HG02885 (cell line): ENCODE results near the gene IL9R.
"Not testable (repeated sequence)": the region's sequence is repeated elsewhere in the genome, so short reads cannot be mapped to it uniquely, and the experiment has no call there.

Source experiments
- ATAC-seq: cut with Tn5 transposase; IDR thresholded peaks from one replicate; pipeline ENCODE4 v1.9.1; 2021; ENCODE audit warnings: mild to moderate bottlenecking; ENCODE audit not compliant: unreplicated experiment, poor library complexity

IL9R gene

GRCh38 chrX:156028653-156029237, 31.2 kb downstream of the IL9R start:
- not testable (repeated sequence) for ATAC-seq

GRCh38 chrX:156029296-156029695, 31.8 kb downstream of the IL9R start:
- not testable (repeated sequence) for ATAC-seq

- ATAC-seq: not testable (repeated sequence)
These were observed 32.4 kb downstream of the IL9R start for GRCh38 chrX:156029707-156030442.

GRCh38 chrX:156030474-156030873, 33.0 kb downstream of the IL9R start:
- not testable (repeated sequence) for ATAC-seq
